SJCRH30 (cell line): ENCODE measurements around the gene MTRF1L. TPM values are rescaled to one million over a fixed set of nuclear protein-coding genes. Genes with fewer than 3 reads are reported as not detected.

Experiments used
- DNase-seq, 2 experiments: peaks; one replicate each; pipeline ENCODE4 v3.0.0-alpha.2; 2015 to 2020
- H3K27ac ChIP-seq: fragments of 250-450 bp; sonication (Bioruptor Pico); 2 replicates; pipeline ENCODE4 v1.5.1; 2020; ENCODE audit warnings: mild to moderate bottlenecking, moderate library complexity
- H3K27me3 ChIP-seq: fragments of 250-450 bp; sonication (Bioruptor Pico); 2 replicates; pipeline ENCODE4 v1.5.1; 2020; ENCODE audit warnings: mild to moderate bottlenecking, moderate library complexity
- H3K36me3 ChIP-seq: fragments of 250-450 bp; sonication (Bioruptor Pico); 2 replicates; pipeline ENCODE4 v1.5.1; 2020; ENCODE audit warnings: mild to moderate bottlenecking, moderate library complexity
- H3K4me1 ChIP-seq: fragments of 250-450 bp; sonication (Bioruptor Pico); 2 replicates; pipeline ENCODE4 v1.5.1; 2020; ENCODE audit warnings: mild to moderate bottlenecking, moderate library complexity
- H3K4me3 ChIP-seq: fragments of 250-450 bp; sonication (Bioruptor Pico); 2 replicates; pipeline ENCODE4 v1.5.1; 2020; ENCODE audit warnings: mild to moderate bottlenecking, moderate library complexity
- H3K9me3 ChIP-seq: fragments of 250-450 bp; sonication (Bioruptor Pico); replicated peaks from 2 replicates; pipeline ENCODE4 v1.5.1; 2020; ENCODE audit warnings: mild to moderate bottlenecking, moderate library complexity
- total RNA-seq: library from RNA; depleted of rRNA; stranded (reverse); fragments of >200 nt; shearing (Covaris generic); gene quantifications from 2 replicates; pipeline ENCODE4 v1.2.3, GENCODE V29; 2014; rRNA removed

Gene MTRF1L
- total RNA-seq, result 23.7 and 26.0 TPM in 2 replicates

- Histone ChIP-seq H3K9me3 (no peaks in the 10 kb centered on the region), H3K4me1 (no peaks in the 10 kb centered on the region; the same call in 1 of the 2 replicates)
Observed at GRCh38 chr6:153002613-153003365, at the start of gene MTRF1L. TSS of gene MTRF1L (minus strand) at chr6:153002709. CDS start at chr6:153002685, 24 bp downstream.

GRCh38 chr6:153051801-153052200 is 49.3 kb upstream of the MTRF1L start:
- DNase-seq, result no peak
- H3K27ac ChIP-seq, result no peak overlapping the region
- H3K4me1 ChIP-seq, result no peaks in the 10 kb centered on the region
- H3K27me3 ChIP-seq, result no peaks in the 10 kb centered on the region
- no peaks in the 10 kb centered on the region for H3K9me3 ChIP-seq
- H3K36me3 ChIP-seq, result peaks cover 3% of the 10 kb centered on the region
- no peak overlapping the region for H3K4me3 ChIP-seq

More at GRCh38 chr6:153002613-153003365, at the start of gene MTRF1L:
- DNase-seq, result peak; percentile 96 to 98
- Histone ChIP-seq H3K4me3 (peak within 1 kb of the TSS; percentile 89), H3K36me3 (peaks cover 17% of the 10 kb centered on the region), H3K27ac (peak within 1 kb of the TSS; percentile 85), H3K27me3 (no peaks in the 10 kb centered on the region)

DNA sequence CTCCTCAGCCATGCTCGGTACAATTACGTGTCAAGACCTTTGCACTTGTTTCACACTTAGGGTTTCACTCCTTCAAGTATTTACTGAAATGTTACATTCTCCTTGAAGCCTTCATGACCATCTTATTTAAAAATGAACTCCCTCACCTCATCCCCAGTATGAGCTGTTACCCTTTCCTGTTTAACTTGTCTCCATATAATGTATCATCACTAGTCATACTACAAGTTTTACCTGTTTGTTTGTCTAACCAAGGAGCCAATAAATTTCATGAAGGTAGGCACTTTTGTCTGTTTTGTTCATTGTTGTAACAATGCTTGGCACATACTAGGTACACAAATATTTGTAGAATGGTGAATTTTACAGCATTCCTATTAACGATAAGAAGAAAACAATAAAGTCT is 46.1 kb upstream of the MTRF1L start:
- no peak overlapping the region for H3K4me3 ChIP-seq
- H3K27me3 ChIP-seq, result no peaks in the 10 kb centered on the region
- no peak overlapping the region for H3K27ac ChIP-seq
- H3K4me1 ChIP-seq, result peaks cover 10% of the 10 kb centered on the region
- no peaks in the 10 kb centered on the region for H3K9me3 ChIP-seq
- H3K36me3 ChIP-seq, result peaks cover 5% of the 10 kb centered on the region
- no peak for DNase-seq

DNA sequence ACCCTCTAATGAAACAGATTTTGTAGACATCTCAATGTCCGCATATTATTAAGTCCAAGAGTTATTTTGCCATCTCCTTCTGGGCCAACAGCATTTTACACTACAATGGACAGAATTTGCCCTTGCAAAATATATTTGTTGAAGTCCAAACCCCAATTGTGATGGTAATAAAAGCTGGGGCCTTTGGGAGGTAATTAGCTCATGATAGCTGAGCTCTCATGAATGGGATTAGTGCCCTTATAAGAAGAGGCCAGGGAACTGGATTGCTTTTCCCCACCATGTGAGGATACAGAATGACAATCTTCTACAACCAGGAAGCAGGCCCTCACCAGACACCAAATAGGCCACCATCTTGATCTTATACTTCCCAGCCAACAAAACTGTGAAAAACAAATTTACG is 44.9 kb upstream of the MTRF1L start:
- no peak for DNase-seq
- peaks cover 12% of the 10 kb centered on the region for H3K4me1 ChIP-seq
- no peaks in the 10 kb centered on the region for H3K27me3 ChIP-seq
- no peak overlapping the region for H3K27ac ChIP-seq
- H3K36me3 ChIP-seq, result peaks cover 10% of the 10 kb centered on the region
- H3K9me3 ChIP-seq, result no peaks in the 10 kb centered on the region
- H3K4me3 ChIP-seq, result no peak overlapping the region

- peaks cover 20% of the 10 kb centered on the region for H3K36me3 ChIP-seq
- no peaks in the 10 kb centered on the region for H3K27me3 ChIP-seq
- H3K4me3 ChIP-seq, result no peak overlapping the region
- H3K9me3 ChIP-seq, result no peaks in the 10 kb centered on the region
- peaks cover 12% of the 10 kb centered on the region for H3K4me1 ChIP-seq
- H3K27ac ChIP-seq, result no peak overlapping the region
- no peak for DNase-seq
Observed at GRCh38 chr6:153045271-153045670, 42.8 kb upstream of the MTRF1L start.

- no peak for DNase-seq
- no peak overlapping the region for H3K4me3 ChIP-seq
Observed at GRCh38 chr6:153044295-153044694, 41.8 kb upstream of the MTRF1L start.

GRCh38 chr6:153043719-153044118 is 41.2 kb upstream of the MTRF1L start:
- H3K36me3 ChIP-seq, result peaks cover 33% of the 10 kb centered on the region
- no peak overlapping the region for H3K27ac ChIP-seq
- peaks cover 12% of the 10 kb centered on the region for H3K4me1 ChIP-seq
- no peaks in the 10 kb centered on the region for H3K27me3 ChIP-seq
- H3K9me3 ChIP-seq, result no peaks in the 10 kb centered on the region
- H3K4me3 ChIP-seq, result no peak overlapping the region
- DNase-seq, result peak; percentile 19 to 49

More at GRCh38 chr6:153044295-153044694, 41.8 kb upstream of the MTRF1L start:
- Histone ChIP-seq H3K9me3 (no peaks in the 10 kb centered on the region), H3K27me3 (no peaks in the 10 kb centered on the region), H3K4me1 (peaks cover 12% of the 10 kb centered on the region), H3K27ac (no peak overlapping the region), H3K36me3 (peaks cover 27% of the 10 kb centered on the region)

GRCh38 chr6:153038378-153039057 is 36.0 kb upstream of the MTRF1L start:
- Histone ChIP-seq H3K36me3 (peaks cover 37% of the 10 kb centered on the region), H3K27me3 (no peaks in the 10 kb centered on the region), H3K27ac (no peak overlapping the region), H3K4me3 (no peak overlapping the region), H3K9me3 (no peaks in the 10 kb centered on the region), H3K4me1 (peaks cover under 1% of the 10 kb centered on the region)
- no peak for DNase-seq

GRCh38 chr6:153034139-153034538 is 31.6 kb upstream of the MTRF1L start:
- H3K36me3 ChIP-seq, result peaks cover 10% of the 10 kb centered on the region
- no peaks in the 10 kb centered on the region for H3K27me3 ChIP-seq
- no peaks in the 10 kb centered on the region for H3K4me1 ChIP-seq
- H3K9me3 ChIP-seq, result no peaks in the 10 kb centered on the region
- H3K27ac ChIP-seq, result no peak overlapping the region
- H3K4me3 ChIP-seq, result no peak overlapping the region
- DNase-seq, result no peak

DNA sequence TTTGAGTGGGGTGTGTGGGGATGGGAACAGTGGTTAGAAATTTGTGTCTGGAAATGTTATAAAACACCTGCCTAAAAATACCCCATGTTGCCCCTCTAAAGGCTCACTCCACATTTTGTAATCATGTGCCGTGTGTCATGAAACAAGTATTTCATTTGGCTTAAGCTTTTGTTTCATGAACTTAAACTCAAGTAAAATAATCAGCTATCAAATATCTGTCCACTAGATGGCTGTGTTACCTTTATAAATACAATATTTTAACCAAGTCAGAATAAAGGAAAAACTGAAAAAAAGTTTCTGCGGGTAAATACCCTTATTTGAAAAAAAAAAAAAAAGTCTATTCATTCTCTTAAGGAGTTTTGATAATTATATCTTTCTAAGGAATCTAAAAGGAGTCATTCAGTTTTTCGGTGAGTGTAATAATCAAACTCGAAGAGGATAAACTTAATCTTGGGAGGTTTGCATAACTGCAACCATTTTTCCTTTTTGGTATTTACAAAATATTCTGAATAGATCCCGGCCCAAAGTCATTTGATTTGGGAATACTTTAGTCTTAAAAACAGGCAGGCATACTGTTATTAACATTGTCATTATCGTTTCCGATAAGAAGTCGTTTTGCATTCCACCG is 29.9 kb upstream of the MTRF1L start:
- H3K4me1 ChIP-seq, result no peaks in the 10 kb centered on the region
- no peak overlapping the region for H3K4me3 ChIP-seq
- H3K36me3 ChIP-seq, result no peaks in the 10 kb centered on the region
- no peaks in the 10 kb centered on the region for H3K9me3 ChIP-seq
- no peaks in the 10 kb centered on the region for H3K27me3 ChIP-seq
- H3K27ac ChIP-seq, result no peak overlapping the region
- peak in 1 of 2 experiments; percentile 59 for DNase-seq

DNA sequence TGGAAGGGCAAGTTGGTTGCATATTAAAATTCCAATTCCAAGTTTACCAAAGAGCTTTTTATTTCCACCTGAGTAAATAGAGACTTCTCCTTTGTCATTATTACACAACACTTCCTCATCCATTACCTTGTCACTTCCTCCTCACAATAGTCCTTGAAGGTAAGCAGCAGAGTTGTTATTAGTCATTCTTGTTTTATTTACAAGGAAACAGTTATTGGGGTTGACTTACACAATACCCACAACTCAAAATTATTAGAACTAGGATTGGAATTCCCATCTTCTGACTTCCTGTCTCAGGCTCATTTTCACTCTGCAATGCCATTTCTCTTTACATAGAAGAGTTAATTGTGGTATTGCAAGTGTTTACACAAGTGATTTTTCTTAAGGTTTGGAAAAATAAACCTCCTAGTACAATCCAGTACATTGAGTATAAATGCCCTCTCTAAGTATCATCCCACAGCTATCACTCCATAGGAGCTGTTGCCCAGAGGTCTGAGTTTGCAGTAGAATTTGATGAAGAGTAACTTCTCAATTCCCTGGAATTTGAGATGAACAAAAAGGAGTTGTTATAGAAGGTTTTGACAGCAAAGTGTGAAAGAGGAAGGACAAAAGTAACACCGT is 28.9 kb upstream of the MTRF1L start:
- H3K4me1 ChIP-seq, result no peaks in the 10 kb centered on the region
- no peak for DNase-seq
- no peaks in the 10 kb centered on the region for H3K9me3 ChIP-seq
- no peaks in the 10 kb centered on the region for H3K36me3 ChIP-seq
- H3K4me3 ChIP-seq, result no peak overlapping the region
- H3K27ac ChIP-seq, result no peak overlapping the region
- H3K27me3 ChIP-seq, result no peaks in the 10 kb centered on the region

DNA sequence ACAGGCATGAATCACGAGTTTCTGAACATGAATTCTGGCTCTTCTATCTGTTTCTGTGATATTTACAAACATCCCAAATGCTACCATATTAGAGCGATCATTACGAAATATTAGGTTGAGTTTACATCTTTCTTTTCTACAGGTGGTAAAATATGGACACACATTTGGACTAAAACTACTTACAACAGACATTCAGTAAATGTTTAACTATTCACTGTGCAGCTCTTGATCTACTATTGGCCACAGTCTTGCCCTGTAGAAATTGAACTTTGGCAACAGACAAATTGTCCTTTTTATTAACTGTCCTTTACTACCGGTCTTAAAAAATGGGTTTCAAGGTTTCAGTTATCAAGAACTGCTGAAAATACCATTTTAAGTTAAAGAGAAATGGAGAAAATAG is 26.5 kb upstream of the MTRF1L start:
- H3K27ac ChIP-seq, result no peak overlapping the region
- DNase-seq, result no peak

DNA sequence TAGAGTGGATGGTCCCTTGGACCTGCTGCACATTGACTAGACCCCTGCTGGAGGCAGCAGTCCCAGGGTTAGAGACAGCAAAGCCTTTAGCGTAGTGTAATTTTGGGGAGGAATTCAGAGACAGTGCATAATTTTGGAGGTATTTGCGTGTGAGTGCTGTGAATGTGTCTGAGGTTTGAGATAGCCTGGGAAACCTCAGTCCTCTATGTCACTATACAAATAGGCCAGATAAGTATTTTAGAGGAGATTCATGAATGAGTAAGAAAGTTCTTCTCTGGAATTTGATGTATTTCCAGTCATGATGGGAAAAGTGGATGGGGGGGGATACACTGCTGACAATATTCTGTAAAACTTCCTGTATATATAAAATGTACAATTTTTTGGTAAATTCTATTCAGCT is 25.8 kb upstream of the MTRF1L start:
- no peak for DNase-seq
- H3K36me3 ChIP-seq, result peaks cover 5% of the 10 kb centered on the region
- H3K4me3 ChIP-seq, result no peak overlapping the region
- H3K9me3 ChIP-seq, result no peaks in the 10 kb centered on the region
- H3K4me1 ChIP-seq, result no peaks in the 10 kb centered on the region
- no peak overlapping the region for H3K27ac ChIP-seq
- H3K27me3 ChIP-seq, result no peaks in the 10 kb centered on the region

More for the DNA sequence above, 26.5 kb upstream of the MTRF1L start:
- H3K4me1 ChIP-seq, result no peaks in the 10 kb centered on the region
- H3K27me3 ChIP-seq, result no peaks in the 10 kb centered on the region
- H3K9me3 ChIP-seq, result no peaks in the 10 kb centered on the region
- no peak overlapping the region for H3K4me3 ChIP-seq
- H3K36me3 ChIP-seq, result peaks cover 3% of the 10 kb centered on the region

- DNase-seq, result no peak
- Histone ChIP-seq H3K4me3 (no peak overlapping the region), H3K27me3 (no peaks in the 10 kb centered on the region), H3K9me3 (no peaks in the 10 kb centered on the region), H3K27ac (no peak overlapping the region), H3K4me1 (no peaks in the 10 kb centered on the region), H3K36me3 (peaks cover 9% of the 10 kb centered on the region)
Observed at GRCh38 chr6:153027480-153027879, 25.0 kb upstream of the MTRF1L start.

DNA sequence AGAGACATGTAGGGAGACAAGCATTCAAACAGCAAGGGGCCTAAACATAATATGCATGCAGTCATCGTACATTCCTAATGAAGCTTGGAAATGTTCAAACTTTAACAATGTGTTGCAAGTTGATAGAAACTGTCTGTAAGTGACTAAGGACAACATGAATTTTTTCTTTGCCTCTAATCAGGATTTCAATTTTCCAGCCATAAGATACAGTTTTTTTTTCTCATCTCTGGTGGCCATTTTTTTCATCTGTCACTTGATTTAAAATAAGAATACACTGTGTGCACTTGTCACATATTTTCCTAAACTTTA is 22.2 kb upstream of the MTRF1L start:
- peaks cover 22% of the 10 kb centered on the region for H3K36me3 ChIP-seq

More for the DNA sequence above, 22.2 kb upstream of the MTRF1L start:
- no peaks in the 10 kb centered on the region for H3K27me3 ChIP-seq
- DNase-seq, result no peak
- H3K27ac ChIP-seq, result no peak overlapping the region
- no peak overlapping the region for H3K4me3 ChIP-seq
- no peaks in the 10 kb centered on the region for H3K9me3 ChIP-seq
- no peaks in the 10 kb centered on the region for H3K4me1 ChIP-seq
